Fibroblast of skin of abdomen (primary cell): ENCODE data around the gene EXOC4.
"Not testable (repeated sequence)": the region's sequence is repeated elsewhere in the genome, so short reads cannot be mapped to it uniquely, and the experiment has no call there.

ENCODE experiments used
- DNase-seq: peaks from one replicate; pipeline ENCODE4 v3.0.0-alpha.2; 2013

EXOC4 gene

GRCh38 chr7:133638857-133639256, 386.0 kb downstream of the EXOC4 start:
- DNase-seq: no peak

GRCh38 chr7:133641436-133641835, 388.6 kb downstream of the EXOC4 start:
- DNase-seq: no peak

- no peak for DNase-seq
These were observed 390.0 kb downstream of the EXOC4 start for GRCh38 chr7:133642907-133643306.

GRCh38 chr7:133643652-133644051, 390.8 kb downstream of the EXOC4 start:
- DNase-seq: not testable (repeated sequence)

GRCh38 chr7:133645884-133646391, 393.1 kb downstream of the EXOC4 start:
- DNase-seq: peak; percentile 40

- DNase-seq: no peak
These were observed 393.8 kb downstream of the EXOC4 start for GRCh38 chr7:133646472-133647315.

GRCh38 chr7:133649593-133649992, 396.7 kb downstream of the EXOC4 start:
- DNase-seq: peak; percentile 41

GRCh38 chr7:133650069-133650468, 397.2 kb downstream of the EXOC4 start:
- DNase-seq: peak; percentile 71

- no peak for DNase-seq
These were observed 397.8 kb downstream of the EXOC4 start for GRCh38 chr7:133650487-133651300.

- DNase-seq: no peak
These were observed 399.7 kb downstream of the EXOC4 start for GRCh38 chr7:133652547-133652946.

- DNase-seq: no peak
These were observed 401.7 kb downstream of the EXOC4 start for GRCh38 chr7:133654547-133654946.

- no peak for DNase-seq
These were observed 409.4 kb downstream of the EXOC4 start for GRCh38 chr7:133662276-133662675.

- DNase-seq: no peak
These were observed 410.0 kb downstream of the EXOC4 start for GRCh38 chr7:133662830-133663229.

GRCh38 chr7:133664528-133664927, 411.6 kb downstream of the EXOC4 start:
- DNase-seq: no peak

GRCh38 chr7:133668296-133669060, 415.6 kb downstream of the EXOC4 start:
- DNase-seq: peak; percentile 25

- no peak for DNase-seq
These were observed 416.2 kb downstream of the EXOC4 start for GRCh38 chr7:133669061-133669455.

- no peak for DNase-seq
These were observed 417.4 kb downstream of the EXOC4 start for GRCh38 chr7:133670250-133670649.

GRCh38 chr7:133672866-133673265, 420.0 kb downstream of the EXOC4 start:
- DNase-seq: no peak

- DNase-seq: no peak
These were observed 421.3 kb downstream of the EXOC4 start for GRCh38 chr7:133674079-133674763.

- no peak for DNase-seq
These were observed 422.8 kb downstream of the EXOC4 start for GRCh38 chr7:133675510-133676218.

GRCh38 chr7:133676805-133677370, 424.0 kb downstream of the EXOC4 start:
- peak; percentile 26 for DNase-seq
